GM12878 (cell line): Measurements from ENCODE around the gene URB1. TPM values are rescaled to one million over a fixed set of nuclear protein-coding genes. Genes with fewer than 3 reads are reported as not detected.

Experiments used
- ATAC-seq: fragments of 200-7000 bp; cut with Tn5 transposase; 3 replicates; pipeline ENCODE4 v1.9.1; 2020; ENCODE audit warnings: mild to moderate bottlenecking, moderate library complexity
- BruUV-seq: library from RNA; stranded (reverse); fragments of 400-500 nt; replicated peaks from 2 replicates; lab custom pipeline; 2021; lab: Mats Ljungman, UMichigan
- CTCF ChIA-PET: fragments of 300-600 bp; sonication (Branson Sonifier 250); formaldehyde crosslinking; extraction: SDS; loops from one replicate; lab custom pipeline; 2021; ENCODE audit warnings: inconsistent platforms; lab: Yijun Ruan, JAX
- POLR2A ChIA-PET: fragments of 350-600 bp; formaldehyde crosslinking; extraction: SDS; loops from one replicate; lab custom pipeline; 2021; ENCODE audit warnings: inconsistent platforms; lab: Charles Lee
- RAD21 ChIA-PET: fragments of 300-600 bp; sonication (Branson Sonifier 250); formaldehyde crosslinking; loops from one replicate; lab custom pipeline; 2023; ENCODE audit warnings: antibody characterized with exemption; ENCODE audit not compliant: unreplicated experiment; lab: Charles Lee
- SMC1A ChIA-PET: fragments of 300-600 bp; sonication (Branson Sonifier 250); formaldehyde crosslinking; loops from one replicate; lab custom pipeline; 2023; ENCODE audit not compliant: unreplicated experiment, uncharacterized antibody; lab: Charles Lee
- DNase-seq: peaks from one replicate; pipeline ENCODE4 v3.0.0-alpha.2; 2011; ENCODE audit warnings: low read depth, low spot score
- FAIRE-seq: peaks from 3 replicates; lab custom pipeline; 2011; peaks lifted over from hg19 to GRCh38; lab: Jason Lieb, UNC
- H2AFZ ChIP-seq: 2 replicates; pipeline ENCODE4 v1.6.0; 2011; ENCODE audit warnings: low read depth, low read length, control low read depth; ENCODE audit not compliant: control insufficient read depth
- H3K27ac ChIP-seq: 2 replicates; pipeline ENCODE4 v1.5.1; 2011; ENCODE audit warnings: control low read depth; ENCODE audit not compliant: control insufficient read depth, insufficient read depth
- H3K27me3 ChIP-seq, 2 experiments: replicated peaks in 1 of 2; 2 replicates each; pipeline versions ENCODE4 v1.6.0 to v1.6.1; 2011; ENCODE audit warnings: low read length in 1 of 2; ENCODE audit not compliant: control insufficient read depth in 2 of 2, insufficient read depth in 2 of 2
- H3K36me3 ChIP-seq, 2 experiments: 2 replicates each; pipeline ENCODE4 v1.5.1; 2011; ENCODE audit warnings: low read length in 1 of 2; ENCODE audit not compliant: control insufficient read depth in 2 of 2, insufficient read depth in 2 of 2
- H3K4me1 ChIP-seq: 2 replicates; pipeline ENCODE4 v1.6.1; 2011; ENCODE audit warnings: mild to moderate bottlenecking, low read length, moderate library complexity, mixed read lengths; ENCODE audit not compliant: control insufficient read depth, insufficient read depth
- H3K4me2 ChIP-seq: 2 replicates; pipeline ENCODE4 v1.6.0; 2011; ENCODE audit warnings: control low read depth; ENCODE audit not compliant: control insufficient read depth, insufficient read depth
- H3K4me3 ChIP-seq: fragments of 200-600 bp; sonication (generic); 2 replicates; pipeline ENCODE4 v1.5.1; 2016
- H3K79me2 ChIP-seq: 2 replicates; pipeline ENCODE4 v1.6.0; 2011; ENCODE audit warnings: low read length; ENCODE audit not compliant: control insufficient read depth, insufficient read depth
- H3K9ac ChIP-seq: 2 replicates; pipeline ENCODE4 v1.8.0; 2011; ENCODE audit warnings: low read length, control low read depth, mixed read lengths; ENCODE audit not compliant: control insufficient read depth, insufficient read depth
- H3K9me3 ChIP-seq: replicated peaks from 3 replicates; pipeline ENCODE4 v1.5.1; 2011; ENCODE audit warnings: mild to moderate bottlenecking, low read length; ENCODE audit not compliant: control insufficient read depth, insufficient read depth
- H4K20me1 ChIP-seq: 2 replicates; pipeline ENCODE4 v1.6.0; 2011; ENCODE audit not compliant: control insufficient read depth, insufficient read depth
- ETV6 ChIP-seq, 2 experiments: fragments of 450-650 bp in 1 of 2; IDR thresholded peaks in 1 of 2; conservative IDR thresholded peaks in 1 of 2; 2 replicates each; pipeline ENCODE4 v1.6.1; 2014; ENCODE audit warnings: antibody characterized with exemption in 1 of 2, borderline replicate concordance in 1 of 2, low read depth in 1 of 2, mild to moderate bottlenecking in 1 of 2, moderate library complexity in 1 of 2
- IKZF2 ChIP-seq, 2 experiments: fragments of 450-650 bp; IDR thresholded peaks; 2 replicates each; pipeline ENCODE4 v1.6.1; 2017; ENCODE audit warnings: mild to moderate bottlenecking in 2 of 2, moderate library complexity in 2 of 2
- MYC ChIP-seq: IDR thresholded peaks from 2 replicates; pipeline ENCODE4 v1.6.1; 2011; ENCODE audit warnings: mild to moderate bottlenecking, low read length, moderate library complexity, inconsistent platforms; ENCODE audit not compliant: insufficient read depth, insufficient replicate concordance, insufficient read length, severe bottlenecking
- TAF1 ChIP-seq: IDR thresholded peaks from 2 replicates; pipeline ENCODE4 v1.6.1; 2011; ENCODE audit warnings: mild to moderate bottlenecking, low read depth, low read length, borderline replicate concordance
- WGBS: methylation state at CpG from one replicate; pipeline ENCODE4 v1.1.6; 2016; ENCODE audit warnings: low lambda C conversion rate; ENCODE audit not compliant: insufficient replicate concordance, insufficient coverage; ENCODE audit errors: missing lambda C conversion rate; 5-methylcytosine and 5-hydroxymethylcytosine counted together
- in situ Hi-C: fragments of 300-500 bp; cut with MboI; formaldehyde crosslinking; loops from 9 replicates; pipeline ENCODE4 v1.14.3; 2018; ENCODE audit warnings: mixed read lengths
- intact Hi-C: fragments of 100-400 bp; cut with micrococcal nuclease; formaldehyde crosslinking; loops from one replicate; pipeline ENCODE4 v1.14.2; 2022; ENCODE audit not compliant: unreplicated experiment
- polyA plus RNA-seq, 11 experiments: library from polyadenylated mRNA; depleted of rRNA in 4 of 11; unstranded in 6 of 11; stranded (reverse) in 5 of 11; fragments of >200 nt; fragmentation: Nextera tagmentation in 4 of 11; fragmentation: Illumina TruSeq in 1 of 11; extraction: Ambion mirVana in 4 of 11; extraction: Trizol in 1 of 11; gene quantifications; 1 replicate in 1 of 11; 2 replicates in 10 of 11; pipeline versions ENCODE4 v1.2.1 to v1.2.3, GENCODE V29; 2011 to 2016; ENCODE audit warnings: inconsistent platforms in 2 of 11, missing spikeins in 2 of 11, low read depth in 1 of 11
- total RNA-seq, 4 experiments: library from RNA; depleted of rRNA in 3 of 4; stranded (reverse); fragments of >200 nt in 3 of 4; fragmentation: Illumina TruSeq in 1 of 4; extraction: Trizol in 1 of 4; gene quantifications; 2 replicates each; pipeline versions ENCODE4 v1.2.1 to v1.2.3, GENCODE V29; 2013 to 2021

The URB1 gene
- total and polyA plus RNA-seq, 10 of the 15 experiments (the other 5 are each of a cell fraction or from before 2014, with no cell fraction given): 0.56 to 23.2 (median 8.9) TPM

DNA sequence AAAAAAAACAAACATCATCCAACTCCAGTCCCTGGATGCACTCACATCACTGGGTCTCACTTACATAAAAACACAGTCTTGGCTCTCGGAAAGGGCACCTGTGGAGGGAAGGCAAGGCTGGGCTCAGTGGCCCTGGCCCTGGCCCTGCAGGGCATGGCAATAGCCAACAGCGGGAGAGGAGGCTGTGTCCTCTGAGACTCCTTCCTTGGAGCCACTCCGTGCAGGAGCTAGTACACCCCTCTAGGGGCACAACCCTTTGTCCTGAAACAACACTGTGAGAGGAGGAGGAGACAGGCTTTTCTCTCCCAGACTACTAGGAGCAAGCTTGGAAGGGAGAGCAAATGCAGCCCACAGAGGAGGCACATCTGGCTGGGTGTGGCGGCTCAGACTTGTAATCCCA, 28.0 kb downstream of the URB1 start (continued):
- TF ChIP-seq MYC (no peak), IKZF2 (IDR thresholded peaks at IDR 0.05) (no peak)

DNA sequence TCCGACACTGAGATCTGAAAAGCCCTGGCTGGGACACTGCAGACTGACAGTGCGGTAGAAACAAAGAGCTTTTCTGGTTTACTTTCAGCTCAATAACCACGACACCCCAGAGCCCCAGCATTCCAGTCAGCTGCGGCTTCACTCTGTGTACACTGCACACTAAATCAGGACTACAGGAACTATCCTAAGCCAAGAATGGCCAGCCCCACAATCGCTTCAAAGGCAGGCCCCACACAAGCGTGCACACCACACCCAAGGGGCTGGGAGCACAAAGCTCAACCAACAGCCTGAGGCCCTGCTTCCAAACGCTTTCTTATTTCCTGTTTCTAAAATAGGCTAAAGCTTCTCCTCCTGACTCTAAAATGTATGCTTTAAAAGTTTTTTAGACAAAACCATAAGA, 28.4 kb downstream of the URB1 start:
- CTCF ChIA-PET: interaction anchor here (0.6 to 0.7 kb wide), 2 partner anchors 181 to 204 kb away, joined by 3 read pairs; no protein-coding TSS in a partner anchor
- ATAC-seq (no peak), DNase-seq (no peak), FAIRE-seq (no peak)
- POLR2A ChIA-PET: interaction anchor here (0.7 kb wide), 1 partner anchor 31 kb away, joined by 3 read pairs; no protein-coding TSS in a partner anchor
- H3K4me2 ChIP-seq: no peak overlapping the region
- over 99% methylated on average over 7 of the region's 7 CpGs for WGBS
- H3K4me3 ChIP-seq: no peak overlapping the region
- no TSS peak for BruUV-seq
- no peaks in the 10 kb centered on the region for H3K9me3 ChIP-seq
- H3K9ac ChIP-seq: no peak overlapping the region
- TF ChIP-seq ETV6 (conservative IDR thresholded peaks at IDR 0.05 in 1 of 2, IDR thresholded peaks at IDR 0.05 in 1 of 2; ENCODE audit: borderline replicate concordance in 1 of 2, low read depth in 1 of 2) (no peak), TAF1 (no peak)
- no peaks in the 10 kb centered on the region for H3K27me3 ChIP-seq
- RAD21 ChIA-PET: no interaction called here
- H3K79me2 ChIP-seq: no peaks in the 10 kb centered on the region
- H3K36me3 ChIP-seq: peaks cover 32 to 51% of the 10 kb centered on the region in 2 experiments
- H2AFZ ChIP-seq: no peak overlapping the region
- SMC1A ChIA-PET: interaction anchor here (0.7 kb wide), 1 partner anchor 206 kb away, joined by 3 read pairs; no protein-coding TSS in a partner anchor
- no peaks in the 10 kb centered on the region for H4K20me1 ChIP-seq
- in situ Hi-C loops (no loop called here), intact Hi-C loops (no loop called here)
- no peak overlapping the region for H3K27ac ChIP-seq
- no peaks in the 10 kb centered on the region for H3K4me1 ChIP-seq
